Esophagus squamous epithelium (tissue), 5 donors: ENCODE measurements around the gene TBC1D5. TPM values are rescaled to one million over a fixed set of nuclear protein-coding genes. Genes with fewer than 3 reads are reported as not detected.
A peak's percentile ranks its signal among the peaks of the same experiment; 100 is the strongest.
"Not testable (repeated sequence)": the region's sequence is repeated elsewhere in the genome, so short reads cannot be mapped to it uniquely, and the experiment has no call there.

Experiments
- DNase-seq: peaks from one replicate; lab custom pipeline; 2025; lab: John Stamatoyannopoulos, UW
- H3K27ac ChIP-seq, 4 donors: fragments of 200-600 bp; sonication (generic); one replicate each; pipeline ENCODE4 v1.5.1; 2016 to 2019; ENCODE audit warnings: mild to moderate bottlenecking in 1 of 4
- H3K27me3 ChIP-seq, 4 donors: fragments of 200-600 bp; sonication (generic); 1 replicate in 3 of 4; 2 replicates in 1 of 4; pipeline versions ENCODE4 v1.5.1 to v1.6.0; 2017 to 2021; ENCODE audit warnings: antibody characterized with exemption in 1 of 4
- H3K36me3 ChIP-seq, 3 donors: fragments of 200-600 bp; sonication (generic); one replicate each; pipeline ENCODE4 v1.5.1; 2016 to 2019
- H3K4me1 ChIP-seq, 3 donors: fragments of 200-600 bp; sonication (generic); one replicate each; pipeline ENCODE4 v1.5.1; 2017 to 2019
- H3K4me3 ChIP-seq, 4 donors: fragments of 200-600 bp; sonication (generic); 1 replicate in 3 of 4; 2 replicates in 1 of 4; pipeline ENCODE4 v1.5.1; 2016 to 2019; ENCODE audit warnings: mild to moderate bottlenecking in 2 of 4, moderate library complexity in 1 of 4
- H3K9me3 ChIP-seq, 3 donors: fragments of 200-600 bp; sonication (generic); one replicate each; pipeline ENCODE4 v1.5.1; 2016 to 2019
- CTCF ChIP-seq, 6 experiments: fragments of 450-650 bp in 4 of 6; fragments of 200-600 bp in 2 of 6; sonication (generic) in 2 of 6; IDR thresholded peaks; one replicate each; pipeline ENCODE4 v1.5.1; 2016 to 2019; ENCODE audit warnings: antibody characterized with exemption in 6 of 6, mild to moderate bottlenecking in 4 of 6, moderate library complexity in 4 of 6
- POLR2A ChIP-seq, 4 donors: fragments of 450-650 bp; IDR thresholded peaks; one replicate each; pipeline ENCODE4 v1.6.1; 2017; ENCODE audit warnings: antibody characterized with exemption in 4 of 4, mild to moderate bottlenecking in 4 of 4, moderate library complexity in 3 of 4
- WGBS, 2 donors: methylation state at CpG; one replicate each; pipeline ENCODE4 v1.1.5; 2018; 5-methylcytosine and 5-hydroxymethylcytosine counted together
- intact Hi-C: fragments of 100-400 bp; cut with DNase I; formaldehyde crosslinking; loops from one replicate; pipeline ENCODE4 v1.15.0; 2022
- total RNA-seq, 4 donors: library from RNA; depleted of rRNA; stranded (reverse); fragments of >200 nt; gene quantifications; one replicate each; pipeline ENCODE4 v1.1.0, GENCODE V29; 2016
- donor health status: DM: yes; HTN: yes; CAD: no.

The TBC1D5 gene
- total RNA-seq, result 10 to 100 TPM; 32.8 to 56.1 (median 39.9) TPM

GRCh38 chr3:17742102-17742879 lies at the start of gene TBC1D5:
TSS of gene TBC1D5 (minus strand) at chr3:17742631. CDS start at chr3:17508570, 234,061 bp downstream.
- 0% methylated on average over 7 to 20 of the region's 86 CpGs for WGBS, 2 donors
- Histone ChIP-seq H3K27me3 (no peaks in the 10 kb centered on the region), H3K4me1 (peaks cover 0 to 43% (median 25%) of the 10 kb centered on the region in 3 donors), H3K4me3 (peak within 1 kb of the TSS; percentile 76 to 92 (median 90)), H3K27ac (peak within 1 kb of the TSS; percentile 99 to 100 (median 100)), H3K9me3 (no peaks in the 10 kb centered on the region), H3K36me3 (no peaks in the 10 kb centered on the region)
- DNase-seq, result peak; percentile 65
- TF ChIP-seq POLR2A (IDR thresholded peaks at IDR 0.05) (peak in 3 of 4 donors; percentile 63 to 85 (median 71)), CTCF (IDR thresholded peaks at IDR 0.05) (peak in 3 of 6 experiments; percentile 6 to 39 (median 23))
- intact Hi-C loops, result no loop called here

GRCh38 chr3:17783426-17783825 lies 41.0 kb upstream of the TBC1D5 start:
- no peak for DNase-seq

GRCh38 chr3:17782751-17783150 lies 40.3 kb upstream of the TBC1D5 start:
- H3K4me1 ChIP-seq, result no peaks in the 10 kb centered on the region
- intact Hi-C loops, result no loop called here
- H3K27me3 ChIP-seq, result no peaks in the 10 kb centered on the region
- H3K27ac ChIP-seq, result no peak overlapping the region
- TF ChIP-seq POLR2A (IDR thresholded peaks at IDR 0.05), result no peak
- no peak for TF ChIP-seq CTCF (IDR thresholded peaks at IDR 0.05)
- 36 to 38% methylated on average over 2 of the region's 2 CpGs for WGBS, 2 donors
- H3K9me3 ChIP-seq, result no peaks in the 10 kb centered on the region
- DNase-seq, result no peak
- no peaks in the 10 kb centered on the region for H3K36me3 ChIP-seq
- H3K4me3 ChIP-seq, result no peak overlapping the region

More at GRCh38 chr3:17783426-17783825, 41.0 kb upstream of the TBC1D5 start:
- Histone ChIP-seq H3K9me3 (no peaks in the 10 kb centered on the region), H3K27me3 (no peaks in the 10 kb centered on the region), H3K36me3 (no peaks in the 10 kb centered on the region), H3K4me3 (no peak overlapping the region), H3K27ac (no peak overlapping the region), H3K4me1 (no peaks in the 10 kb centered on the region)
- intact Hi-C loops, result no loop called here
- TF ChIP-seq CTCF (IDR thresholded peaks at IDR 0.05), result no peak
- TF ChIP-seq POLR2A (IDR thresholded peaks at IDR 0.05), result no peak
- 84 to 100% methylated on average over 1 of the region's 1 CpG for WGBS, 2 donors

GRCh38 chr3:17780369-17780768 lies 37.9 kb upstream of the TBC1D5 start:
- DNase-seq, H3K27me3 ChIP-seq, H3K4me3 ChIP-seq, H3K9me3 ChIP-seq, intact Hi-C loops, H3K4me1 ChIP-seq, H3K36me3 ChIP-seq, H3K27ac ChIP-seq: not testable (repeated sequence)
- 53 to 78% methylated on average over 1 to 2 of the region's 2 CpGs for WGBS, 2 donors

GRCh38 chr3:17779304-17780250 lies 37.1 kb upstream of the TBC1D5 start:
- intact Hi-C loops, DNase-seq, H3K9me3 ChIP-seq, H3K4me3 ChIP-seq, H3K4me1 ChIP-seq, H3K27me3 ChIP-seq, H3K36me3 ChIP-seq, H3K27ac ChIP-seq: not testable (repeated sequence)
- 65 to 77% methylated on average over 5 to 7 of the region's 7 CpGs for WGBS, 2 donors

- H3K4me3 ChIP-seq, H3K9me3 ChIP-seq, H3K27me3 ChIP-seq, DNase-seq, H3K27ac ChIP-seq, intact Hi-C loops, H3K36me3 ChIP-seq, H3K4me1 ChIP-seq: not testable (repeated sequence)
- WGBS, 2 donors, result 77 to 86% methylated on average over 2 to 5 of the region's 6 CpGs
Observed at GRCh38 chr3:17777326-17777725, 34.9 kb upstream of the TBC1D5 start.
